Loucy (cell line): Measurements from ENCODE around the gene SYT1.

Experiments used
- CTCF ChIP-seq: fragments of 200-600 bp; sonication (generic); conservative IDR thresholded peaks from 2 replicates; pipeline ENCODE4 v1.5.1; 2014; ENCODE audit warnings: mild to moderate bottlenecking, antibody characterized with exemption, low read length
- EZH2phosphoT487 ChIP-seq: fragments of 200-600 bp; IDR thresholded peaks from 2 replicates; pipeline ENCODE4 v1.6.1; 2018; ENCODE audit warnings: antibody characterized with exemption, mild to moderate bottlenecking, moderate library complexity, borderline replicate concordance

GRCh38 chr12:79058342-79058741, 193.8 kb downstream of the SYT1 start:
- TF ChIP-seq CTCF (no peak), EZH2phosphoT487 (no peak)
